Right lung (tissue), 5 donors: ENCODE measurements around the gene PTPRN2. TPM values are rescaled to one million over a fixed set of nuclear protein-coding genes. Genes with fewer than 3 reads are reported as not detected.
A peak's percentile ranks its signal among the peaks of the same experiment; 100 is the strongest.
"Not testable (repeated sequence)": the region's sequence is repeated elsewhere in the genome, so short reads cannot be mapped to it uniquely, and the experiment has no call there.

Source experiments
- DNase-seq, 2 donors: peaks; one replicate each; pipeline ENCODE4 v3.0.0-alpha.2; 2013
- polyA plus RNA-seq, 5 donors: library from polyadenylated mRNA; unstranded; fragments of 120-200 nt; gene quantifications; one replicate each; pipeline versions ENCODE4 v1.2.1 to v1.2.3, GENCODE V29; 2013; ENCODE audit warnings: inconsistent platforms in 1 of 5, low replicate concordance in 1 of 5; ENCODE audit not compliant: insufficient read length in 5 of 5, insufficient read depth in 1 of 5

The PTPRN2 gene
- polyA plus RNA-seq, 5 donors, result 6.2 to 8.1 (median 7.0) TPM

DNA sequence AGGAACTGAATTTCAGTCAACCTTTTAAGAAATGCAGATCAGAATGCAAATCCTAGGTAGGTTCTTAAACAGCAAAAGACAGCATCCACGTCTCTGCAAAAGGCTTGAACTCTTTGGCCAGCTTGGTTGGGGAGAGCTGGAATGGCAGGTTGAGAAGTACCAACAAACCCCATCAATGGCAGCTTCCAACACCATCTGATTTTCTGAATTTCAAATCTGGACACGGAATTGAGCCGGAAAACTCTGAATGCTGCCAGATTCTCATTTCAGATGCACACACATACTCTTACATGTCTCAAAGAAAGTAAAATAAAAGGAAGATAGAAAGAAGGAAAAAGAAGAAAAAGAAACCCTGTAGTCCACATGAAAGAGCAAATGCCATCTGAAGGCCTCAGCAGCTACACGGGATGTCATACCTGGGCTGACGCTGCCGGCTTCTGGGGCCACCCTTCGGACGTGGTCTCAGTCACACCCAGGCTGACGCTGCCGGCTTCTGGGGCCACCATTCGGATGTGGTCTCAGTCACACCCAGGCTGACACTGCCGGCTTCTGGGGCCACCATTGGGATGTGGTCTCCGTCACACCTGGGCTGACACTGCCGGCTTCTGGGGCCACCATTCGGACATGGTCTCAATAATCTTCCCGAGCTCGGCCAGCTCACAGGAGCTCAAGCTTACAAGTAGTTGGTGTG is 165.3 kb downstream of the PTPRN2 start:
- no peak for DNase-seq

DNA sequence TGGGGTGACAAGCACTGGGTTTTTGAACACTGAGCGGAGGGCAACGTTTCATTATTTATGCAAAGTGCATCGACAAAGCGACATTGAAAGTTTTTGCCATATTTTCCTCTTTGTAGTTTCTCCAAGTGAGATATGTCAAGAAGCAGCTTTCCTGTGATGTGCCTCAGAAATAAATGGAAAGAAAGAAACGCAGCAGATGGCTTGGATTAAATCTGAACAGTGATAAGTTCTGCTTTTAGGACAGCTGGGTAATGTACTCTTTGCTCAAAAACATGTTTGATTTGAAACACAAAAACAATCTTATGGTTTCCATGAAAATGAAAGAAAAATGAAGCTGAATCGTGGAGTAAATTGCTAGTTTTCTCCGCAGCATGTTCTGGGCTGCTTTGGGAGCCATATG is 166.3 kb downstream of the PTPRN2 start:
- DNase-seq, result peak in 1 of 2 donors; percentile 19

DNA sequence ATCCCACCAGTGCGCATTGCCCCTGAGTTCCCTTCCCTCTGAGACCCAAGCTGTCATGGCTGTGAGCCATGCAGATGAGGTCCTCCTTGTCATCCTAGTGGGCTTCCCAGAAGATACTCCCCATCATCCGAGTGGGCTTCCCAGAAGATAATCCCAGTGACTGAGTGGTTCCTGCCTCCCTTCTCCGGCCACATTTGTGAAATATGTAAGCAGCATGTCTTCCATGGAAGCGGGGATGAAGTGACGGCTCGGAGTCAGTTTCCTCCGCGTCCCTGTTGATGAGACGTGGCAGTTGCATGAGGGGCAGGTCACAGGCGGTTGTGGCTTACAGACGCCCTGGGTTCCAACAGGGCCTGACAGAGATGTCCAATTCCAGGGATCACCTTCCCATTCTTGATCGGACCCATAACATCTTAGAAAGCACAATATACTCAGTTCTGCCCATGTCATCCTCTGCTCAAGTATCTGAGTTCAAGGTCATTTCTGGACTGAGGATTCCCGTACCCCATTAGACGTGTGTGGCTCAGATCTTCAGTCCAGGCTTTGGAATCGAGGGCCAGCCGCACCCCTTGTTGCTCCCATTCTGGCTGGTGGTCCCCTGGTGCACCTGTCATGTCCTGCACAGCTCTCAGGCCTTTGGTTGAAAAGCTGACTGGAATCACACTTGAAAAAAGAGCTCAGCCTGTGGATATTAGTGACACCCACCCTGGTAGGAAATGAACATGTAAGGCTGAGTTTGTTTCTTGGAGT is 166.9 kb downstream of the PTPRN2 start:
- no peak for DNase-seq

DNA sequence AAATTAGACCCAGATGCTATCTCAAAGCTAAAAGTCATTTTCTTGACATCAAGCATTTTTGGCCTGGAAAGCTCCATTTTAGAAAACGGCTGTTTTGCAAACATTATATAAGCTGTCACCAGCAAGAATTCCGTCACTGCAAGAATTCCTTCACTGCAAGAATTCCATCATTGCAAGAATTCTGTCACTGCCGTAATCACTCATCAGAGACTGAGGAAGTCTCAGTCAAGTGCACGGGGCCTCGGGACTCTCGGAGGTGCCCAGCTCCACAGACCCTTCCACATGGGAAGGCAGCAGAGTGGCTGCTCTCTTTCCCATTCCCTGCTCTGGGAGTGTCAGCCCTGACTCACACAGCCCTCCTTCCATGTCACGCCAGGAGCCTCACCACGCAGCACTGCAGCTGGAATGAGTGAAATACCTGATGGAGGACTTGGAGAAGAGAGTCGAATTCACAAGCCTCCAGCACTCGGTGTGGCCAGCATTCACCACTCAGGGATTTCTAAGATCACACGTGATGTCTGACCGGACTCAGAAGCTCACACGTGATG is 168.3 kb downstream of the PTPRN2 start:
- DNase-seq, result no peak

DNA sequence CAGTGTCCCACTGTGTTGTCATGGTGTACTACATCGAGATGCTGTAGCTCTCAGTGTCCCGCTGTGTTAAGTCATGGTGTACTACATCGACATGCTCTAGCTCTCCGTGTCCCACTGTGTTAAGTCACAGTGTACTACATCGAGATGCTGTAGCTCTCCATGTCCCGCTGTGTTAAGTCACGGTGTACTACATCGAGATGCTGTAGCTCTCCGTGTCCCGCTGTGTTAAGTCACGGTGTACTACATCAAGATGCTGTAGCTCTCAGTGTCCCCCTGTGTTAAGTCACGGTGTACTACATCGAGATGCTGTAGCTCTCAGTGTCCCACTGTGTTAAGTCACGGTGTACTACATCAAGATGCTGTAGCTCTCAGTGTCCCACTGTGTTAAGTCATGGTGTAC is 169.2 kb downstream of the PTPRN2 start:
- not testable (repeated sequence) for DNase-seq

DNA sequence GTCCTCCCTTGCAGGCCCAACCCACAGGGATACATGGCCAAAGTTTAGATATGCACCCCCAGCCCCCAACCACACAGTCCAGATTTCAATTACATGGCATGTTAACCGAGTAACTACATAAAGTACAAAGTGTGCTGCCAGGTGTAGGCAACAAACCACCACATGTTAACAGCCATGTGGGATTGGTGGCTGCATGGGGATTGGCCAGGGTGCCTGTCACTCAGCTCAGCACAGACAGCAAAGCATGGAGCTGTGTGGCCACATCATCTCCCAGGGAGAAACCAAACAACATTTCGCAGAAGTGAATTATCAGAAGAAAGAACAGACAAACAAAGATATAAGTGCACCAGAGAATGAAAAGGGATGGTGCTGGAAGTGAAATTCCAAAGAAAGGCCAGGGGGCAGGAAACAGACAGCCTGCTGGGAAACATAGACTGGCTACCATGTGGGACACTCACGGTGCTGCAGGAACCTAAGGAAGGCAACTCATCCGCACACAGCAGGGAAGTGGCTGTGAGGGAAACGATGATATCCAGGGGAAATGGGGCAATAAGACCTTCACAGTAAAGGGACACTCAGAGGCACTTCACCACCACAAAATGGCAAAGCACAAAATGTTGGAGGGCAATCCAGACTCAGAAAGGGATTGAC is 171.2 kb downstream of the PTPRN2 start:
- DNase-seq, result no peak

DNA sequence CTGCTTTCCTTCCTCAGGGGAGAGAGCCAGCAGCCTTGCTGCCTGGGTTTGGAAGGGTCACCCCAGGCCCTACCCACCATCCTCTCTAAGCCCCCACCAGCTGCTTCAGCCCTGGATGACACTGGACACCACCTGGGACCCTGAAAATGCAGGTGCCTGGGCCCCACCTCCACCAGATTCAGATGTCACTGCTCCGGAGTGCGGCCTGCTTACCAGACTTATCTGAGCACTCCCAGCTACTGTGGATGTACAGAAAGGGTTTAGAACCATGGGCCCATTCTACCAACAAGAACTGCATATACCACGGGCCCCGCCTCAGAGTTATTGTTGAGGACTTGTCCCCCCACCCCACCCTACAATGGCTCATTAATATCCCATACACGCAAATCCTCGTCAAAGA is 172.3 kb downstream of the PTPRN2 start:
- no peak for DNase-seq

DNA sequence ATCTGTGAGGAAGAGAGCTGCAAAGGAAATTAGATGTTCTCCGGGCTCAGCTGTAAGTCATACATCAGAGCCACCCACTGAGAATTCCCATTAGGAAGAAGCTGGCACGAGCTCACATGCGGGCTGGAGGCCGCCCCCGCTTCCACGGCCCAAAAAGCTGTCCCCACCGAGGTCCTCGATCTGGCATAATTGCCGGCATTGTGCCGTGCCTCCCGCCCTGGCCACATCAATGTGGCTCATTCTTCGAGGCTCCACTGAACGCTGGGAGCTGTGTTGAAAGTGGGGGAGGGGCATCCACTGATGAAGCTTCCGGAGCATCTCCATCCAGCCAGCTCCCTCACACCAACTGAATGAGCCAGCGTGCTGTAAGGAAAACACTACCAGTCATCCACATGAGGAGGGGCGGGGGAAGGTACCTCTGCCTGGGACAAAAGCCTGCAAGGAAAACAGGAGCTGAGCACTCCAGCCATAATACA is 173.1 kb downstream of the PTPRN2 start:
- peak in 1 of 2 donors; percentile 31 for DNase-seq

DNA sequence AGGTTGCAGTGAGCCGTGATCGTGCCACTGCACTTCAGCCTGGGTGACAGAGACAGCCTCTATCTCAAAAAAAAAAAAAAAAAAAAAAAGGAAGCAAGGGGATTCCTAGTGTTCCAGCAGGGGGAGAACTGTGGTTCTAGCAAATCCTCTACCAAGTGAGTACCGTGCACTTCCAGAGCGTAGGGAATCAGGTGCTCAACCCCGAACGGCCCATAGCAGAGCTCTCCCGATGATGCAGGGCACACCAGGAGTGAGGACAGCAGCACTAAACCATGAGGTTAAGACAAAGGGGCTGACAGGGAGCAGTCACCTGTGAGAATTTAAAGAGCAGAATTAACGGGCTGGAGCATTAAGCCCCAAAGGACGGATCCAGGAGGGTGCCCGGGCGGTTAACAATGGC is 173.6 kb downstream of the PTPRN2 start:
- no peak for DNase-seq

DNA sequence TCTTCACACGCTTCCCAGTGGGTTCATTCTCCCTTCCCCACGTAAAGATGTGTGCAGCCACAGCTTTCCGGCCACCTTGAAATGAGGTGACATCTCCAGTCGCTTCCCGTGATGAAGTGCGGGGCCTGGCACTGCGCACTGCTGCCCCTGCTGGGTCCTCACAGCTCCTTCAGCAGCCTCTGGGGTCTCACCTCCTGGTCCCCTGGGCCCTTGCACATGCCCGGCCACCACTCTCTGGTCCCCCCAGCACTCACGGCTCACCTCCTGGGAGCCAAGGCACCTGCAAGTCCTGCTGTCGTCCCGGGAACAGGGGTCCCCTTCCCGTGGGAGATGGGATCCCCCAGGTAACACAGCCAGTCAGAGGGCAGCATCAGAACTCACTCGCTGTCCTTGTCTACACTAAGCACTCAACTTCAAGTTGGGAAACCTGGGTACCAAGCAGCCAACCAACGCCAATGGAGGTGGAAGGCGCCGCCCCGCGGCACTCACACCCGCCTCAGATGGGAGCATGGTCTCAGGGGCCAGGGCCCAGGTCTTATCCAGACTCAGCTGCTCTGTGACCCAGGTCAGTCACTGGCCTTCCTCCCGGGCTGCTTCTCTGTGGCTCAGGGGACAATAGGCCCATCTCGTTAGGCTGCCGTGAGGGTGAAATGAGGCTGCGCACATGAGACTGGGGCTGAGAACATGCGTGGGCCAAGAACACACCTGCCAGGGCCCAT is 176.2 kb downstream of the PTPRN2 start:
- DNase-seq, result no peak

DNA sequence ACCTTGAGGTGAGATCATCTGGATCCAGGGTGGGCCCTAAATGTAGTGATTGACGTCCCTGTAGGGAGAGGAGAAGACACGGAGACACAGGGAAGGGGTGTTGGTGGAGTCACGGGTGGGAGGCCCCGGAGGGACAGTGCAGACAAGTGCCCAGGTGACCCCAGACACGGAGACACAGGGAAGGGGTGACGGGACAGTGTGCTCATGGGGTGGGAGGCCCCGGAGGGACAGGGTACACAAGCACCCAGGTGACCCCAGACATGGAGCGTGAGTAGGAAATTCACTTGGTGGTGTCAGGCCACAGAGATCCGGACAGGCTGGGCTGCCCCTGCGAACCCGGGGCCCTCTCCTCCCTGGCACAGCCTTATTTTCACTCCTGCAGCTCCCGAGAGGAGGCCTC is 176.9 kb downstream of the PTPRN2 start:
- no peak for DNase-seq

DNA sequence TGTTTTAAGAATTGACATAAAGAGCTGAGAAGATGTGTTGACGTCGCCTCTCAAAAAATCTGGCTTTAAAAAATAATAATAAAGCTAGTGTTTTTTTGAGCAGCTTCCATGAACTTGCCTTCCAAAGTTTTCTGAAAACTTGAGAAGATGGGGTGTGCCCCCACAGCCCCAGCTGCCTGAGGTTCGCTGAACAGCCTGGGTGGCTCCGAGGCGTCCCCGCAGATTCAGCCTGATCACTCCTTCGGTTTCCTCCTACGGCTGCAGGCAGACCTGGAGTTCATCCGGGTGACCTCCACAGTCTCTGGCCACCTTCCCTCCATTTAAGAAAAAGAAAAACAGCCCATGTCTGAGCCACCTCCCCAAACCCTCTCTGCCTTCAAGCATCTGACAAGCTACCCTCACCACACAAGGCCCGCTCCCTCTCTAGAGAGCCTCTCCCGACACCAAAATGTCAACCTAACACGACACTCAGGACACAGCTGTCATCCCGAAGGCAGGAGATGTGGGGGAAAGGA is 177.8 kb downstream of the PTPRN2 start:
- DNase-seq, result no peak

DNA sequence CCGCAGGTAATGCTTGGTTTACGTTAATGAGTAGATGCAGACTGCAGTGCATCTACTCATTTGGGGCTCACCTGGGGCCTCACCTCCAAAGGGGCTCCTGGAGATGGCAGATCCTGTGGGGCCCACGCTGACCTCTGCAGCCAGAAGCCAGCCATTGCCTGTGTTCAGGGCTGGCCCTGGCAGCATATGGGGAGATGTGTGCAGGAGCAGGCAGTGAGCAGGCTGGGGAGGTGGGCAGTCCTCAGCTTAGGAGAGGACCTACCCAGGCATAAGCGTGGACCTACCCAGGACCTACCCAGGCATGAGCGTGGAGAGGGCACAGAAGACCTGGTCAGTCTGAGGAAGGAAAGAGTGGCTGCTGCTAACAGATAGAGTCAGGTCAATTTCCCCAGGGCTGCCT is 178.5 kb downstream of the PTPRN2 start:
- DNase-seq, result no peak

DNA sequence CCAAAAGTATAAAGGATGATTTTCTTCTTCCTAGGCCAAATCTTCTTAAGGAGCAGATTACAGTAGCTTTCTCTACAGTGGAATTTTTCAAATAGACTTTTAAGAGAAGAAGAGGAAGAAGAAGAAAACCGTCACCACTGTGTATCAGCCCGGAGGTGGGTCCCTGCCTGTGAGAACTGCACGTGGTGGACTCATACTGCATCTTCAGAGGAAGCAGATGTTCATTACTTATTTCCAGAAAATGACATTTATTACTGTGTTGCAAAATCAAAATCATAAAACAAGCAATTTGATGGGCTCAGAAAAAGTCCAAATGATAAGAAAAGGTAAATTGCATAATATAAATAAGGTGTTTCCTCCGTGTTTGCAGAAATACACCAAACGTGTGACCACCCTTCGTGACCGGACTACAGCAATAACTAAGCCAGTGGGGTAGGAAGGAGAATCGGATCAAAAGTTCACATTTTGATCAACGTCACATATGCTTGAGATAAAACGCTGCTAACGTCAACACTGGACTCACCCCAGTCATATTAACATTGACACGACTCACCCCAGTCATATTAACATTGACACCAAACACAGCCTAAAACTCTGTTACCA is 179.2 kb downstream of the PTPRN2 start:
- DNase-seq, result no peak

DNA sequence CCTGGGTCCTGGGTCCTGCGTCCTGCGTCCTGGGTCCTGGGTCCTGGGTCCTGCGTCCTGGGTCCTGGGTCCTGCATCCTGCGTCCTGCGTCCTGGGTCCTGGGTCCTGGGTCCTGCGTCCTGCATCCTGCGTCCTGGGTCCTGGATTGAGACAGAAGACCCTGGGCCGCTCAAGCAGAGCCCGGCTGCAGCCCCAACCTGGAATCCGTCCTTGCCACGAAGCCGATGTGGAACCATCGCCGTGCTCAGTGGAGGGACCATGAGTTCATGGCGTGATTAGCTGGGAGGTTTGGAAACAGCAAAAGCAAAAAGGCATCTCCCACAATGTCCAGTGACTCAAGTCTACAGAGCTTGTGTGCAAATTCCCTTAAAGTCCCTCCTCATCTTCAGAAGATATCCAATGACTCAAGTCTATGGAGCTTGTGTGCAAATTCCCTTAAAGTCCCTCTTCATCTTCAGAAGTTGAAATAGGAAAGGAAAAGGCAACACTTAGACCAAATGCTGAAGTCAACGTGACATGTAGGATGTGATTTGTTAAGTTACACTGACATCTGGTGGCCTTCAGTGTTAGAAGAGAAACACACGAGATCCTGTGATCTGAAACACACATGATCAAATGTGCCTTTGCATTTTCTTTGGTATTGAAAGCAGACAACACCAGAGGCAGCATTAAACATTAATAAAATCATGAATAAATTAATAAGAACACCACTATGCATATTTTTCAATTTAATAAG is 179.9 kb downstream of the PTPRN2 start:
- DNase-seq, result peak; percentile 49 to 57

DNA sequence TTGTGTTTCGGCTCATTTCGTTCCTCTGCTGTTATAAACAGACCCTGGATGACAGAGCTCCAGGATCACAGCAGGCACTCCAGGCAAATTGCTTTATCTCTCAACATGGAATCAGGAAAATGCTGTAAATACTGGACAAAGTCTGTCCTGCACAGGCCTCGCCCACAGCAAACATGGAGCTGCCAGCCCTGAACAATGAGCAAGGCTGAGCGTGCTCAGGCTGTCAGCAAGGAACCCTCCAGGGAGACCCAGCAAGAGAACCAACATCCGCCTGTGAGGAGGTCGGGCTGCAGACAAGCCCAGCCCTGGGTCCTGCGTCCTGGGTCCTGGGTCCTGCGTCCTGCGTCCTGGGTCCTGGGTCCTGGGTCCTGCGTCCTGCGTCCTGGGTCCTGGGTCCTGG is 180.8 kb downstream of the PTPRN2 start:
- DNase-seq, result no peak

DNA sequence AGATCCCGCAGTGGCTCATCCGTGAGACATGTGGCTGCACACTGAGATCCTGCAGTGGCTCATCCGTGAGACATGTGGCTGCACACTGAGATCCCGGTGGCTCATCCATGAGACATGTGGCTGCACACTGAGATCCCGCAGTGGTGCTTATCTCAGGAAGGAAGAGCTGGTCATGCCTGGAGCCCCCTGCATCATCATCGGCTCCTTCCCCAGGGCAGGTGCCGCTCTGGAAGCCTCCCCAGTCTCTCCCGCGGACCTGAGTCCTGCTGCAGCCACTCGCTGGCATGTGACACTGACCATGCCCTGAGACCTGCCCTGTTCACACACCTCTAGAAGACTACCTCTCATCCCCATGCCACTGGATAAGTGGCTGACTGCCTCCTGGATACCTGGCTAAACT is 181.3 kb downstream of the PTPRN2 start:
- DNase-seq, result no peak

DNA sequence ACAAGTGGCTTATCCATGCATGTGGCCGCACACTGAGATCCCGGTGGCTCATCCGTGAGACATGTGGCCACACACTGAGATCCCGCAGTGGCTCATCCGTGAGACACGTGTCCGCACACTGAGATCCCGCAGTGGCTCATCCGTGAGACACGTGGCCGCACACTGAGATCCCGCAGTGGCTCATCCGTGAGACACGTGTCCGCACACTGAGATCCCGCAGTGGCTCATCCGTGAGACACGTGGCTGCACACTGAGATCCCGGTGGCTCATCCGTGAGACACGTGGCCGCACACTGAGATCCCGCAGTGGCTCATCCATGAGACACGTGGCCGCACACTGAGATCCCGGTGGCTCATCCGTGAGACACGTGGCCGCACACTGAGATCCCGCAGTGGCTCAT is 181.9 kb downstream of the PTPRN2 start:
- DNase-seq, result not testable (repeated sequence)

DNA sequence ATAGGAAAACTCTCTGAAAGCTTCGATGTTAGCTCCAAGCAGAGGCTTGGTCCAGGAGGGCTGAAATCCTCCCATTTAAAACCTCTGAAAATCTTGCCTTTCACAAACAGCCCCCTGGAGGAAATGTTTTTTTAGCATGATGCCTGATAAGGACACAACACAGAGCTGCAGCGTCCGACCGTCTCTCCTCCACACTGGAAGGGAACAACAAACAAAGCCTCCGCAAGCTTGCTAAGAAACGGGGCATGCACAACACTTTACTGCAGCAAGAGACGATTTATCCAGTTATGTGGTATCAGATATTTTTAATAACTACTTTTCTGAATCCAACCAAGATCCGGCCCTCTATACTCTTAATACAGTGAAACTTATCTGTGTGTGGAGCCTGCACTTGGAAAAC is 182.3 kb downstream of the PTPRN2 start:
- no peak for DNase-seq

DNA sequence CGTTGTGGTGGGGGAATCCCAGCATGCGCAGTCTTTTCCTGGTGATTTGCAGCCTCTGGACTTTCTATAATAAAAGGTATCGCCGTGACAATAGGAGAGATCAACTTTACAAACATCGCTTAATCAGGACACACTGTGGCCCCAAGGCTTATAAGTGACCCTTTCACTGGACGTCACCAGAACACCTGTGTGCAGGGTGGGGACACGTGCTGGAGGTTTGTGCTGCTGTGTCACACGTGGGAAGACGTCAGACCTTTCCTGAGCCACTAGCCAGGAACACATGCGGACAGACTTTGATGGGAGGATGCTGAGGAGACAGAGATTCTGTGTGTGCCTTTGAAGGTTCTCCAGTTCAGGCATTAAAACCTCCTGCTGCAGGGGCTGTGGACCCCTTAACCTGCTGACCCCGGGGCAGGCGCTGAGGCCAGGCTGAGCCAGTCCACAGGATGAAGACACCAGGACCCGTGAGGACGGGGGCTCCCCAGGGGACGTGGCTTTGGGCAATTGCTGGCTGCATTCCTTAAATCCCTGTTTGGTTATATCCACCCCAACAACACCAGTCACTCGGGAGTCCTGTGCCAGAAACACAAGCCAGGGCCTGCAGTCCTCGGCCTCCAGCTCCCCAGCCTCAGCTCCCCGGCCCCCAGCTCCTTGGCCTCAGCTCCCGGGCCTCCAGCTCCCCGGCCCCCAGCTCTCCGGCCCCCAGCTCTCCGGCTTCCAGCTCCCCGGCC is 183.4 kb downstream of the PTPRN2 start:
- no peak for DNase-seq
